Cerebellar nuclear complex (tissue), 1 donor: Measurements from ENCODE around the gene VPS37C.
"Not testable (repeated sequence)": the region's sequence is repeated elsewhere in the genome, so short reads cannot be mapped to it uniquely, and the experiment has no call there.

Experiments used
- DNase-seq, 2 experiments: peaks; one replicate each; lab custom pipeline; 2025; lab: John Stamatoyannopoulos, UW

Gene VPS37C

GRCh38 chr11:61174949-61175348, 13.7 kb upstream of the VPS37C start:
- no peak for DNase-seq

GRCh38 chr11:61174273-61174672, 13.0 kb upstream of the VPS37C start:
- no peak for DNase-seq

GRCh38 chr11:61173456-61173855, 12.2 kb upstream of the VPS37C start:
- DNase-seq, result no peak

- DNase-seq, result no peak
These were observed 11.7 kb upstream of the VPS37C start for GRCh38 chr11:61172888-61173287.

GRCh38 chr11:61172356-61172755, 11.1 kb upstream of the VPS37C start:
- DNase-seq, result no peak

- DNase-seq, result no peak
These were observed 10.7 kb upstream of the VPS37C start for GRCh38 chr11:61171907-61172306.

- DNase-seq, result no peak
These were observed 9.3 kb upstream of the VPS37C start for GRCh38 chr11:61170566-61170965.

GRCh38 chr11:61168800-61169199, 7.6 kb upstream of the VPS37C start:
- no peak for DNase-seq

- DNase-seq, result no peak
These were observed 6.9 kb upstream of the VPS37C start for GRCh38 chr11:61168042-61168688.

GRCh38 chr11:61166331-61166730, 5.1 kb upstream of the VPS37C start:
- DNase-seq, result not testable (repeated sequence)

- not testable (repeated sequence) for DNase-seq
These were observed 4.6 kb upstream of the VPS37C start for GRCh38 chr11:61165785-61166184.

GRCh38 chr11:61164606-61165424, 3.6 kb upstream of the VPS37C start:
- no peak for DNase-seq

GRCh38 chr11:61163714-61164605, 2.7 kb upstream of the VPS37C start:
- no peak for DNase-seq

- no peak for DNase-seq
These were observed 1.8 kb upstream of the VPS37C start for GRCh38 chr11:61163021-61163420.

- DNase-seq, result peak in 1 of 2 experiments; percentile 24
These were observed 1.1 kb upstream of the VPS37C start for GRCh38 chr11:61162092-61162941.

GRCh38 chr11:61160487-61161189, 588 bp downstream of the VPS37C start:
- no peak for DNase-seq

GRCh38 chr11:61158691-61159381, 2.4 kb downstream of the VPS37C start:
- no peak for DNase-seq

- no peak for DNase-seq
These were observed 3.5 kb downstream of the VPS37C start for GRCh38 chr11:61157743-61158142.

- no peak for DNase-seq
These were observed 5.5 kb downstream of the VPS37C start for GRCh38 chr11:61155741-61156140.

- DNase-seq, result no peak
These were observed 5.9 kb downstream of the VPS37C start for GRCh38 chr11:61155312-61155711.
